A549 (cell line): ENCODE measurements around the gene ACVR2A. TPM values are rescaled to one million over a fixed set of nuclear protein-coding genes. Genes with fewer than 3 reads are reported as not detected.

Source experiments
- ATAC-seq, 2 experiments: fragments of 200-7000 bp in 1 of 2; fragments of >200 bp in 1 of 2; cut with Nextera tagmentation in 1 of 2; cut with Tn5 transposase in 1 of 2; 3 replicates each; pipeline versions ENCODE4 v1.8.0 to v1.9.1; 2018 to 2020; ENCODE audit warnings: mild to moderate bottlenecking in 1 of 2, moderate library complexity in 1 of 2
- CTCF ChIA-PET: fragments of 300-600 bp; sonication (Branson Sonifier 250); formaldehyde crosslinking; extraction: SDS; loops from one replicate; lab custom pipeline; 2021; ENCODE audit warnings: antibody characterized with exemption, inconsistent platforms; lab: Yijun Ruan, JAX
- POLR2A ChIA-PET: fragments of 350-600 bp; formaldehyde crosslinking; extraction: SDS; loops from one replicate; lab custom pipeline; 2021; ENCODE audit warnings: antibody characterized with exemption, inconsistent platforms; lab: Yijun Ruan, JAX
- DNase-seq, 2 experiments: peaks; one replicate each; pipeline versions ENCODE4 v3.0.0 to v3.0.0-alpha.2; 2011 to 2016; ENCODE audit warnings: low read depth in 1 of 2, low spot score in 1 of 2
- FAIRE-seq: peaks from 2 replicates; lab custom pipeline; 2011; peaks lifted over from hg19 to GRCh38; lab: Jason Lieb, UNC
- H3K27ac ChIP-seq, 2 experiments: fragments of >200 bp; sonication (Bioruptor Twin); formaldehyde crosslinking; 3 replicates each; pipeline ENCODE4 v1.5.1; 2016 to 2017
- H3K4me1 ChIP-seq: fragments of >200 bp; sonication (Bioruptor Twin); formaldehyde crosslinking; 3 replicates; pipeline ENCODE4 v1.6.1; 2016
- H3K4me2 ChIP-seq: fragments of >200 bp; sonication (Bioruptor Twin); formaldehyde crosslinking; 3 replicates; pipeline ENCODE4 v1.6.1; 2016
- H3K4me3 ChIP-seq: fragments of >200 bp; sonication (Bioruptor Twin); formaldehyde crosslinking; 3 replicates; pipeline ENCODE4 v1.5.1; 2016
- H3K9me3 ChIP-seq: fragments of >200 bp; sonication (Bioruptor Twin); formaldehyde crosslinking; 3 replicates; pipeline ENCODE4 v1.6.1; 2016
- BCL3 ChIP-seq: fragments of >200 bp; sonication (Bioruptor Twin); formaldehyde crosslinking; IDR thresholded peaks from 3 replicates; pipeline ENCODE4 v1.6.1; 2016
- CBX8 ChIP-seq: fragments of 200-600 bp; sonication (generic); IDR thresholded peaks from 2 replicates; pipeline ENCODE4 v1.6.1; 2016
- CHD2 ChIP-seq: fragments of 150-350 bp; IDR thresholded peaks from 2 replicates; pipeline ENCODE4 v1.6.1; 2014; ENCODE audit warnings: low read length; ENCODE audit not compliant: partially characterized antibody
- CHD4 ChIP-seq: fragments of 200-600 bp; sonication (generic); IDR thresholded peaks from 2 replicates; pipeline ENCODE4 v1.6.1; 2016; ENCODE audit warnings: antibody characterized with exemption, mild to moderate bottlenecking, borderline replicate concordance
- EHF ChIP-seq: fragments of 250-450 bp; sonication (Bioruptor Pico); IDR thresholded peaks from 2 replicates; pipeline ENCODE4 v1.5.0; 2020; ENCODE audit warnings: mild to moderate bottlenecking
- EHMT2 ChIP-seq: fragments of 200-600 bp; sonication (generic); IDR thresholded peaks from 2 replicates; pipeline ENCODE4 v1.6.1; 2016; ENCODE audit warnings: antibody characterized with exemption, low read depth, mild to moderate bottlenecking, moderate library complexity
- ELK1 ChIP-seq: fragments of 150-350 bp; IDR thresholded peaks from 2 replicates; pipeline ENCODE4 v1.6.1; 2014; ENCODE audit warnings: low read depth, mild to moderate bottlenecking, low read length
- EP300 ChIP-seq, 2 experiments: fragments of >200 bp; sonication (Bioruptor Twin); formaldehyde crosslinking; IDR thresholded peaks; 2 replicates in 1 of 2; 3 replicates in 1 of 2; pipeline ENCODE4 v1.6.1; 2016 to 2017
- FOSB ChIP-seq: fragments of 250-450 bp; sonication (Bioruptor Pico); IDR thresholded peaks from 2 replicates; pipeline ENCODE4 v1.5.0; 2020; ENCODE audit warnings: mild to moderate bottlenecking, moderate library complexity
- GATA3 ChIP-seq: IDR thresholded peaks from 2 replicates; pipeline ENCODE4 v1.6.1; 2012; ENCODE audit warnings: borderline replicate concordance
- HES2 ChIP-seq: fragments of >200 bp; sonication (Bioruptor Twin); formaldehyde crosslinking; IDR thresholded peaks from 2 replicates; pipeline ENCODE4 v1.6.1; 2016
- HOXA7 ChIP-seq: fragments of 250-450 bp; sonication (Bioruptor Pico); IDR thresholded peaks from 2 replicates; pipeline ENCODE4 v1.5.0; 2020; ENCODE audit warnings: mild to moderate bottlenecking, moderate library complexity
- JUNB ChIP-seq: fragments of >200 bp; sonication (Bioruptor Twin); formaldehyde crosslinking; IDR thresholded peaks from 2 replicates; pipeline ENCODE4 v1.6.1; 2016
- MAFK ChIP-seq: fragments of 450-650 bp; IDR thresholded peaks from 2 replicates; pipeline ENCODE4 v1.6.1; 2014; ENCODE audit not compliant: partially characterized antibody
- MAX ChIP-seq: IDR thresholded peaks from 2 replicates; pipeline ENCODE4 v1.6.1; 2012
- MYC ChIP-seq: IDR thresholded peaks from 2 replicates; pipeline ENCODE4 v1.6.1; 2012; ENCODE audit warnings: mild to moderate bottlenecking, inconsistent platforms, low read length, improper control_type of control experiment, borderline replicate concordance
- POLR2A ChIP-seq: IDR thresholded peaks from 2 replicates; pipeline ENCODE4 v1.6.1; 2012; ENCODE audit warnings: mild to moderate bottlenecking, low read length
- REST ChIP-seq: fragments of 200-600 bp; sonication (generic); IDR thresholded peaks from 2 replicates; pipeline ENCODE4 v1.6.1; 2016; ENCODE audit warnings: antibody characterized with exemption, mild to moderate bottlenecking, moderate library complexity
- RFX5 ChIP-seq: fragments of 450-650 bp; IDR thresholded peaks from 2 replicates; pipeline ENCODE4 v1.7.1; 2014; ENCODE audit warnings: antibody characterized with exemption, mild to moderate bottlenecking, moderate library complexity
- RNF2 ChIP-seq: fragments of 200-600 bp; sonication (generic); IDR thresholded peaks from 2 replicates; pipeline ENCODE4 v1.6.1; 2016; ENCODE audit warnings: low read depth, mild to moderate bottlenecking, antibody characterized with exemption, moderate library complexity, borderline replicate concordance
- SMC3 ChIP-seq: fragments of >200 bp; sonication (Bioruptor Twin); formaldehyde crosslinking; IDR thresholded peaks from 3 replicates; pipeline ENCODE4 v1.6.1; 2018; ENCODE audit warnings: inconsistent platforms
- SREBF2 ChIP-seq: fragments of 450-650 bp; IDR thresholded peaks from 2 replicates; pipeline ENCODE4 v1.6.1; 2014; ENCODE audit warnings: mild to moderate bottlenecking, moderate library complexity
- ZFP36 ChIP-seq: fragments of 450-650 bp; IDR thresholded peaks from 2 replicates; pipeline ENCODE4 v1.6.1; 2014; ENCODE audit warnings: borderline replicate concordance; ENCODE audit not compliant: partially characterized antibody
- ZNF302 ChIP-seq: fragments of 250-450 bp; sonication (Bioruptor Pico); IDR thresholded peaks from 2 replicates; pipeline ENCODE4 v1.9.0; 2021; ENCODE audit warnings: inconsistent platforms, mild to moderate bottlenecking, moderate library complexity
- ZSCAN20 ChIP-seq: fragments of 250-450 bp; sonication (Bioruptor Pico); IDR thresholded peaks from 2 replicates; pipeline ENCODE4 v1.8.0; 2022; ENCODE audit warnings: mild to moderate bottlenecking, moderate library complexity
- WGBS: methylation state at CpG from one replicate; pipeline ENCODE4 v1.1.6; 2017; ENCODE audit errors: missing lambda C conversion rate; 5-methylcytosine and 5-hydroxymethylcytosine counted together
- polyA plus RNA-seq, 4 experiments: library from polyadenylated mRNA; depleted of rRNA in 3 of 4; stranded (reverse); fragments of >200 nt; fragmentation: RNase III in 1 of 4; extraction: RNeasy Plus Mini Kit Qiagen cat#74134 plus additional on column Dnase treatment in 1 of 4; gene quantifications; 2 replicates in 3 of 4; 3 replicates in 1 of 4; pipeline ENCODE4 v1.2.3, GENCODE V29; 2011 to 2017

ACVR2A gene
- polyA plus RNA-seq, 2 of the 4 experiments (the other 2 are of a cell fraction), result 2.6 to 5.7 TPM

- H3K4me2 ChIP-seq, result peak overlapping the region; percentile 86
- H3K9me3 ChIP-seq, result no peaks in the 10 kb centered on the region
- ChIA-PET CTCF (interaction anchor here (1.0 to 1.5 kb wide), 2 partner anchors 14 to 67 kb away, joined by 3 to 5 read pairs; no protein-coding TSS in a partner anchor), POLR2A (interaction anchor here (1.1 to 2.6 kb wide), 4 partner anchors 13 to 177 kb away, joined by 3 to 19 read pairs (median 3); partner anchors contain the start of genes MBD5 and ORC4)
- FAIRE-seq (no peak), DNase-seq (no peak), ATAC-seq (no peak)
- TF ChIP-seq REST (no peak), MAFK (no peak), SREBF2 (no peak), ZNF302 (CRISPR knock-in tag) (no peak), JUNB (no peak), ZSCAN20 (CRISPR knock-in tag) (no peak), ELK1 (no peak), FOSB (no peak), CBX8 (no peak), CHD4 (no peak), MAX (no peak), HES2 (no peak), EP300 (IDR thresholded peaks at IDR 0.05) (no peak), ZFP36 (no peak), HOXA7 (CRISPR knock-in tag) (no peak), EHF (CRISPR knock-in tag) (no peak), GATA3 (no peak), MYC (no peak)
- peak overlapping the region; percentile 92 to 97 for H3K27ac ChIP-seq
- 30% methylated on average over 18 of the region's 18 CpGs for WGBS
- H3K4me1 ChIP-seq, result peaks cover 14% of the 10 kb centered on the region; the same call in 2 of the 3 replicates
- H3K4me3 ChIP-seq, result peak overlapping the region; percentile 81
Observed at GRCh38 chr2:147843391-147843863, 1.4 kb upstream of the ACVR2A start.

GRCh38 chr2:147843864-147844696 lies 749 bp upstream of the ACVR2A start:
- CTCF ChIA-PET, result interaction anchor here (1.0 to 1.5 kb wide), 3 partner anchors 14 to 146 kb away, joined by 3 to 5 read pairs (median 3); no protein-coding TSS in a partner anchor
- TF ChIP-seq POLR2A, result peak; percentile 44
- TF ChIP-seq MAX, result peak; percentile 36; the same call in 1 of the 2 replicates
- TF ChIP-seq BCL3, result peak; percentile 49; the same call in 1 of the 3 replicates
- TF ChIP-seq RFX5, result 0 out of 2 replicates have a peak, but pooled peaks have one; percentile 53
- no peak for TF ChIP-seq SMC3
- no peak for TF ChIP-seq EHMT2
- TF ChIP-seq RNF2, result peak; percentile 54; the same call in 1 of the 2 replicates
- TF ChIP-seq HOXA7 (CRISPR knock-in tag), result no peak
- TF ChIP-seq CHD2, result peak; percentile 78
- peak; percentile 54 for TF ChIP-seq REST

More at GRCh38 chr2:147843864-147844696, 749 bp upstream of the ACVR2A start:
- POLR2A ChIA-PET, result interaction anchor here (1.1 to 2.6 kb wide), 4 partner anchors 14 to 177 kb away, joined by 3 to 19 read pairs (median 3); partner anchors contain the start of genes MBD5 and ORC4
- peak; percentile 77 to 87 for DNase-seq
- Histone ChIP-seq H3K9me3 (no peaks in the 10 kb centered on the region), H3K4me1 (peaks cover 14% of the 10 kb centered on the region; the same call in 2 of the 3 replicates), H3K27ac (peak overlapping the region; percentile 92 to 97), H3K4me2 (peak overlapping the region; percentile 98), H3K4me3 (peak overlapping the region; percentile 81)
- peak; percentile 94 to 97 for ATAC-seq
- FAIRE-seq, result no peak
- WGBS, result 1% methylated on average over 27 of the region's 113 CpGs
